OCI-LY1 (cell line): ENCODE data around the gene TICAM2.
A peak's percentile ranks its signal among the peaks of the same experiment; 100 is the strongest.

Experiments
- H2AFZ ChIP-seq: fragments of 200-600 bp; sonication (generic), shearing (Covaris generic); 2 replicates; pipeline ENCODE4 v1.6.0; 2014; ENCODE audit warnings: antibody characterized with exemption, mild to moderate bottlenecking, low read length
- H3F3A ChIP-seq: fragments of 200-600 bp; sonication (generic), shearing (Covaris generic); 2 replicates; pipeline ENCODE4 v1.6.0; 2014; ENCODE audit warnings: mild to moderate bottlenecking, antibody characterized with exemption, low read length, moderate library complexity; ENCODE audit not compliant: insufficient read depth
- H3K27ac ChIP-seq: fragments of 200-600 bp; sonication (generic); 2 replicates; pipeline ENCODE4 v1.5.1; 2014; ENCODE audit warnings: low read length, mixed run types, mild to moderate bottlenecking, low read depth; ENCODE audit not compliant: poor library complexity, severe bottlenecking
- H3K27me3 ChIP-seq: fragments of 200-600 bp; sonication (generic); 2 replicates; pipeline ENCODE4 v1.6.0; 2014; ENCODE audit warnings: antibody characterized with exemption, mild to moderate bottlenecking, low read length, moderate library complexity; ENCODE audit not compliant: insufficient read depth
- H3K36me3 ChIP-seq: fragments of 200-600 bp; sonication (generic); 2 replicates; pipeline ENCODE4 v1.6.1; 2014; ENCODE audit warnings: mild to moderate bottlenecking, antibody characterized with exemption, low read length, moderate library complexity, mixed read lengths; ENCODE audit not compliant: insufficient read depth
- H3K4me1 ChIP-seq: fragments of 200-600 bp; sonication (generic); 2 replicates; pipeline ENCODE4 v1.5.1; 2014; ENCODE audit warnings: mild to moderate bottlenecking, low read length, moderate library complexity; ENCODE audit not compliant: insufficient read depth, severe bottlenecking
- H3K4me2 ChIP-seq: fragments of 200-600 bp; sonication (generic), shearing (Covaris generic); 2 replicates; pipeline ENCODE4 v1.6.1; 2014; ENCODE audit warnings: low read length
- H3K4me3 ChIP-seq: fragments of 200-600 bp; sonication (generic); 2 replicates; pipeline ENCODE4 v1.5.1; 2014; ENCODE audit warnings: low read length, low read depth, mild to moderate bottlenecking, mixed read lengths; ENCODE audit not compliant: poor library complexity, severe bottlenecking
- H3K79me2 ChIP-seq: fragments of 200-600 bp; shearing (Covaris generic); 2 replicates; pipeline ENCODE4 v1.6.1; 2016; ENCODE audit warnings: mixed run types, low read length, mixed read lengths; ENCODE audit not compliant: insufficient read depth
- H3K9ac ChIP-seq: fragments of 200-600 bp; sonication (generic), shearing (Covaris generic); 2 replicates; pipeline ENCODE4 v1.6.1; 2014; ENCODE audit warnings: mild to moderate bottlenecking, low read length, mixed read lengths
- H3K9me2 ChIP-seq: fragments of 200-600 bp; sonication (generic), shearing (Covaris generic); 2 replicates; pipeline ENCODE4 v1.6.1; 2014; ENCODE audit warnings: low read depth, mild to moderate bottlenecking, low read length, mixed read lengths
- H3K9me3 ChIP-seq: fragments of 200-600 bp; shearing (Covaris generic); 2 replicates; pipeline ENCODE4 v1.6.1; 2014; ENCODE audit warnings: low read length, mixed read lengths
- H4K20me1 ChIP-seq: fragments of 200-600 bp; sonication (generic), shearing (Covaris generic); 2 replicates; pipeline ENCODE4 v1.6.0; 2016; ENCODE audit warnings: mild to moderate bottlenecking, low read length; ENCODE audit not compliant: insufficient read depth
- EZH2 ChIP-seq: fragments of 200-600 bp; sonication (generic), shearing (Covaris generic); IDR thresholded peaks from 2 replicates; pipeline ENCODE4 v1.8.0; 2017; ENCODE audit warnings: borderline replicate concordance, mixed run types, mild to moderate bottlenecking, antibody characterized with exemption, low read length, moderate library complexity, mixed read lengths
- TF ChIP-seq, protein P1 (sequence below): fragments of 200-600 bp; sonication (generic), shearing (Covaris generic); IDR thresholded peaks from 2 replicates; pipeline ENCODE4 v1.5.1; 2017; ENCODE audit warnings: mild to moderate bottlenecking, antibody characterized with exemption, low read length, moderate library complexity, mixed read lengths

The TICAM2 gene

DNA sequence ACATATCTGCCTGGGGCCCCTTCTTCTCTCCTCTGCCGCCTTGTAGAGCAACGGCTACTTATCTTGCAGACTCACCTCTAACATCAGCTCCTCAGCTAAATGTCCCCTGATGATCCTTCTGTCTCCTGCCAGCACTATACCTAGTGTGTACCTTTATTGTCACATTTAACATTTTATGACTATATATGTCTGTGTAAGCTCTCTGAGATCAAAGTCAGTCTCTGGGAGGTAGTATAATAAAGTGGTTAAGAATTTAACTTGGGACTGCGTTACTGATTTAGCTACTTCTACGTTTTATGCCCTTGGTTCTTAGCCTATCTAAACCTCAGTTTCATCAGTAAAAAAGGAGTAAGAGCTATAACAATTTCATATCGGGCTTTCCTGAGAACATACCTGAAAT lies 21.4 kb upstream of the TICAM2 start:
- H2AFZ ChIP-seq = no peak overlapping the region
- H3K9me2 ChIP-seq = no peaks in the 10 kb centered on the region
- TF ChIP-seq, protein P1, sequence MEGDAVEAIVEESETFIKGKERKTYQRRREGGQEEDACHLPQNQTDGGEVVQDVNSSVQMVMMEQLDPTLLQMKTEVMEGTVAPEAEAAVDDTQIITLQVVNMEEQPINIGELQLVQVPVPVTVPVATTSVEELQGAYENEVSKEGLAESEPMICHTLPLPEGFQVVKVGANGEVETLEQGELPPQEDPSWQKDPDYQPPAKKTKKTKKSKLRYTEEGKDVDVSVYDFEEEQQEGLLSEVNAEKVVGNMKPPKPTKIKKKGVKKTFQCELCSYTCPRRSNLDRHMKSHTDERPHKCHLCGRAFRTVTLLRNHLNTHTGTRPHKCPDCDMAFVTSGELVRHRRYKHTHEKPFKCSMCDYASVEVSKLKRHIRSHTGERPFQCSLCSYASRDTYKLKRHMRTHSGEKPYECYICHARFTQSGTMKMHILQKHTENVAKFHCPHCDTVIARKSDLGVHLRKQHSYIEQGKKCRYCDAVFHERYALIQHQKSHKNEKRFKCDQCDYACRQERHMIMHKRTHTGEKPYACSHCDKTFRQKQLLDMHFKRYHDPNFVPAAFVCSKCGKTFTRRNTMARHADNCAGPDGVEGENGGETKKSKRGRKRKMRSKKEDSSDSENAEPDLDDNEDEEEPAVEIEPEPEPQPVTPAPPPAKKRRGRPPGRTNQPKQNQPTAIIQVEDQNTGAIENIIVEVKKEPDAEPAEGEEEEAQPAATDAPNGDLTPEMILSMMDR = no peak
- no peak for TF ChIP-seq EZH2
- peaks cover 47% of the 10 kb centered on the region for H3K79me2 ChIP-seq
- no peaks in the 10 kb centered on the region for H3K9me3 ChIP-seq
- peak overlapping the region; percentile 95; the same call in 1 of the 2 replicates for H3K9ac ChIP-seq
- H4K20me1 ChIP-seq = no peaks in the 10 kb centered on the region
- H3K36me3 ChIP-seq = peaks cover 38% of the 10 kb centered on the region
- peak overlapping the region; percentile 97 for H3K4me3 ChIP-seq
- H3K4me1 ChIP-seq = peaks cover 44% of the 10 kb centered on the region
- peak overlapping the region; percentile 80 for H3K27ac ChIP-seq
- peak overlapping the region; percentile 95 for H3K4me2 ChIP-seq
- H3K27me3 ChIP-seq = no peaks in the 10 kb centered on the region
- H3F3A ChIP-seq = no peaks in the 10 kb centered on the region

DNA sequence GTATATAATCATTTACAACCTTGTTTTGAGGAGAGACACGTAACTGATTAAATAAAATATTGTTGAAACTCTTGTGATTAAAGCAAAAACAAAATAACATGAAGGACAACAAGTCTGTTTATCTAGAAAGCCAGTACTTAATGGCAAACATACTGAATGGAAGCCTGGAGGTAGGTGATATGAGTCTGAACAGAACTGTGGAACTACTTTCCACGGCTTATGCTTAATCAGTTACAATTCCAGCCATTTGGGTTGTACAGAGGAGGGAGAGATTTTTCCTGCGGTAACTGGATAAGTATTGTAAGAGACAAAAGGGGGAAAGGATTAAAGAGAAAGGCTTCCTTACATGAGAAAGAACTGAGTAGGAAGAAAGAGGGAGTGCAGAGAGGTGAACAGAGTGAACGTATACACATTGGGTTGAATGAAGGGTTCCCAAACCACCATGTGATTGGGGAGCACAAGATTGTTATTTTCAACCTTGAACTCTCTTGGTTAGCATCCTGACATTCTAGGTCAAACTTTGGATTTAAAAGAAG lies 19.2 kb upstream of the TICAM2 start:
- Histone ChIP-seq H3K79me2 (peaks cover 43% of the 10 kb centered on the region), H3K27me3 (no peaks in the 10 kb centered on the region), H3K4me2 (no peak overlapping the region), H2AFZ (no peak overlapping the region), H4K20me1 (no peaks in the 10 kb centered on the region), H3K4me1 (peaks cover 33% of the 10 kb centered on the region), H3K9ac (no peak overlapping the region), H3K36me3 (peaks cover 51% of the 10 kb centered on the region), H3K9me2 (no peaks in the 10 kb centered on the region), H3F3A (no peaks in the 10 kb centered on the region), H3K27ac (no peak overlapping the region), H3K4me3 (no peak overlapping the region), H3K9me3 (no peaks in the 10 kb centered on the region)
- no peak for TF ChIP-seq EZH2
- TF ChIP-seq, protein P1 = no peak

DNA sequence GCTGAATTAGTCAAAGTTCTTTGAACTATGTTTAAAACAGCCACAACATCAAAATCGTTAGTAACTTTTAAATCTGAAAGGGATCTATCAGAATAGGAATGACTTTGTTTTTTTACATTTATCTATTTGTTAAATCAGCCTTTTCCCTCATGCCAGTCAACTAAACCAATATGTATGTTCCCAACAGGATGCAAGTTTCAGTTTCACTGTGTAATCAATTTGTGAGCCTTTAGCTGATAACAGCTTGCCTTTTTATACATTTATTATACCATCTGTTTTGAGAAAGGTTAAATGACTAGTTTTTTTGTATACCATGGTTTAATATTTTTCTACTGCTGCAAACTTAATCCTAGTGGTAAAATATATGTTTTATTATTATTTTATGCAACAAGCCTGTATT lies 14.6 kb upstream of the TICAM2 start:
- Histone ChIP-seq H4K20me1 (no peaks in the 10 kb centered on the region), H3F3A (no peaks in the 10 kb centered on the region), H2AFZ (no peak overlapping the region), H3K9ac (no peak overlapping the region), H3K9me3 (no peaks in the 10 kb centered on the region), H3K4me3 (no peak overlapping the region), H3K27me3 (no peaks in the 10 kb centered on the region), H3K27ac (no peak overlapping the region), H3K36me3 (peaks cover 74% of the 10 kb centered on the region), H3K4me2 (no peak overlapping the region), H3K79me2 (peaks cover 7% of the 10 kb centered on the region; the same call in 1 of the 2 replicates), H3K9me2 (no peaks in the 10 kb centered on the region), H3K4me1 (no peaks in the 10 kb centered on the region)
- no peak for TF ChIP-seq EZH2
- TF ChIP-seq, protein P1 = no peak
